ENCODE measurements around the gene UBE2I.

Gene UBE2I

DNA sequence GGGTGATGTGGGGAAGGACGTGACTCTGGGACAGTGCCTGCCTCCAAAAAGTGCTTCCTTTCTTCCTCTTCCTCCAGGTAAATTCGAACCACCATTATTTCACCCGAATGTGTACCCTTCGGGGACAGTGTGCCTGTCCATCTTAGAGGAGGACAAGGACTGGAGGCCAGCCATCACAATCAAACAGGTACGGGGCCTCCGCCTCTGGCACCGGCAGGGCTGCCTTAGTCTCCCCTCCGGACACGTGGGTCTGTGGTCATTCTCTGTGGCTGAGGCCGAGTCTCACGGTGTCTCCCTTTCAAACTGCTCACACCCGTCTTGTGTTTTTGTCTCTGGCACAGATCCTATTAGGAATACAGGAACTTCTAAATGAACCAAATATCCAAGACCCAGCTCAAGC lies 10.7 kb downstream of the UBE2I start:
- Histone ChIP-seq H3K4me1 (ENCODE audit: insufficient read depth, low read length, poor library complexity, severe bottlenecking) (no peaks in the 10 kb centered on the region), H3K27me3 (ENCODE audit: insufficient read depth, low read length, poor library complexity, severe bottlenecking) (no peaks in the 10 kb centered on the region), H4K20me1 (ENCODE audit: insufficient read depth, low read length, poor library complexity, severe bottlenecking) (peaks cover 10% of the 10 kb centered on the region), H2AFZ (ENCODE audit: low read length) (no peak overlapping the region), H3K4me3 (ENCODE audit: low read length, poor library complexity, severe bottlenecking) (no peak overlapping the region), H3K36me3 (ENCODE audit: insufficient read depth, low read length) (peaks cover 45% of the 10 kb centered on the region; the same call in 1 of the 2 replicates), H3K79me2 (ENCODE audit: insufficient read depth, low read length) (peaks cover 2% of the 10 kb centered on the region; the same call in 1 of the 2 replicates), H3K9me3 (ENCODE audit: insufficient read depth, low read depth, low read length) (no peaks in the 10 kb centered on the region), H3K4me2 (ENCODE audit: low read depth, low read length, poor library complexity, severe bottlenecking) (no peak overlapping the region), H3K9ac (ENCODE audit: low read depth, low read length, poor library complexity, severe bottlenecking) (no peak overlapping the region), H3F3A (ENCODE audit: low read depth) (no peaks in the 10 kb centered on the region), H3K9me2 (replicated peaks; ENCODE audit: low read depth, low read length) (no peaks in the 10 kb centered on the region)
- no peak for TF ChIP-seq EZH2phosphoT487 (IDR thresholded peaks at IDR 0.05; ENCODE audit: borderline replicate concordance)
- no peak for TF ChIP-seq CTCF (conservative IDR thresholded peaks at IDR 0.05; ENCODE audit: low read length)

DNA sequence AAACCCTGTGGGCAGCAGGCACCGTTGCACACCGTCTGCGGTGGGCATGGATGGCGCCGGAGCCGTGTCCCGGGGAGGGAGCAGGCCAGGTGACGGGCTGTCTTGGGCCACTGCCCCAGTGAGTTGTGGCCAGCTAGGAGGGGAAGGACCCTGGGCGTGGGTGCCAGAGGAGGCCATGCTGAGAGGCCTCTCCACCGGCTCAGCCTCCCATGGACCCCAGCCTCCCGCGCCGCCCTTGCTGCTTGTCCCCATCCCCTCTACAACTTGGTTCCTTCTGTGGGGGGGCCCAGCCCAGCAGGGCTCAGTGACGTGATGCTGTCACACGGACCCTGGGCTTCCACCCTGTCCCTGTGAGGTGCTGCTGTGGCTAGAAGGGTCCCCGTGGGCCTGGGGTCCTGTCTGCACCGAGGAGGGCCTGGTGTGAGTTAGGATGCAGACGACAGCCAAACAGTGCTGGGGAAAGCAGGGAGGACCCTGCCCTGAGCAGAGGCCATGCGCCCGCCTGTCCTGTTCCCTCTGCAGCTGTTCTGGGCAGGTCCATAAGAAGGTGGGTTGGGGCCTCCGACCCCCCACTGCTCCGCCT lies 11.3 kb downstream of the UBE2I start:
- H3K4me1 ChIP-seq (ENCODE audit: insufficient read depth, low read length, poor library complexity, severe bottlenecking) = no peaks in the 10 kb centered on the region
- H3K4me3 ChIP-seq (ENCODE audit: low read length, poor library complexity, severe bottlenecking) = no peak overlapping the region
- TF ChIP-seq EZH2phosphoT487 (IDR thresholded peaks at IDR 0.05; ENCODE audit: borderline replicate concordance) = no peak
- TF ChIP-seq CTCF (conservative IDR thresholded peaks at IDR 0.05; ENCODE audit: low read length) = no peak
- peaks cover 4% of the 10 kb centered on the region for H4K20me1 ChIP-seq (ENCODE audit: insufficient read depth, low read length, poor library complexity, severe bottlenecking)
- H3K27me3 ChIP-seq (ENCODE audit: insufficient read depth, low read length, poor library complexity, severe bottlenecking) = no peaks in the 10 kb centered on the region
- H3K9me3 ChIP-seq (ENCODE audit: insufficient read depth, low read depth, low read length) = no peaks in the 10 kb centered on the region
- H3K9me2 ChIP-seq (replicated peaks; ENCODE audit: low read depth, low read length) = no peaks in the 10 kb centered on the region
- no peak overlapping the region for H3K4me2 ChIP-seq (ENCODE audit: low read depth, low read length, poor library complexity, severe bottlenecking)
- H3K79me2 ChIP-seq (ENCODE audit: insufficient read depth, low read length) = no peaks in the 10 kb centered on the region
- H2AFZ ChIP-seq (ENCODE audit: low read length) = no peak overlapping the region
- H3F3A ChIP-seq (ENCODE audit: low read depth) = no peaks in the 10 kb centered on the region
- peaks cover 39% of the 10 kb centered on the region; the same call in 1 of the 2 replicates for H3K36me3 ChIP-seq (ENCODE audit: insufficient read depth, low read length)
- H3K9ac ChIP-seq (ENCODE audit: low read depth, low read length, poor library complexity, severe bottlenecking) = no peak overlapping the region

DNA sequence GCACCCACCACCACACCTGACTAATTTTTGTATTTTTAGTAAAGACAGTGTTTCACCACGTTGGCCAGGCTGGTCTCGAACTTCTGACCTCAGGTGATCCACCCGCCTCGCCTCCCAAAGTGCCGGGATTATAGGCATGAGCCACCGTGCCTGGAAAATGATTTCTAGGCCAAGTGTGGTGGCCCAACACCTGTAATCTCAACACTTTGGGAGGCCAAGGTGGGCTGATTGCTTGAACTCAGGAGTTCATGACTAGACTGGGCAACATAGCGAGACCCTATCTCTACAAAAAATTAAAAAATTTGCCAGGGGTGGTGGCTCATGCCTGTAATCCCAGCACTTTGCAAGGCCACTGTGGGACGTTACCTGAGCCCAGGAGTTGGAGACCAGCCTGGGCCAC lies 13.0 kb downstream of the UBE2I start:
- H3K27me3 ChIP-seq (ENCODE audit: insufficient read depth, low read length, poor library complexity, severe bottlenecking) = no peaks in the 10 kb centered on the region
- H3K9me3 ChIP-seq (ENCODE audit: insufficient read depth, low read depth, low read length) = no peaks in the 10 kb centered on the region
- H3K9ac ChIP-seq (ENCODE audit: low read depth, low read length, poor library complexity, severe bottlenecking) = no peak overlapping the region
- no peaks in the 10 kb centered on the region for H3K4me1 ChIP-seq (ENCODE audit: insufficient read depth, low read length, poor library complexity, severe bottlenecking)
- H3K36me3 ChIP-seq (ENCODE audit: insufficient read depth, low read length) = peaks cover 23% of the 10 kb centered on the region; the same call in 1 of the 2 replicates
- H3K4me2 ChIP-seq (ENCODE audit: low read depth, low read length, poor library complexity, severe bottlenecking) = no peak overlapping the region
- H4K20me1 ChIP-seq (ENCODE audit: insufficient read depth, low read length, poor library complexity, severe bottlenecking) = no peaks in the 10 kb centered on the region
- no peaks in the 10 kb centered on the region for H3K79me2 ChIP-seq (ENCODE audit: insufficient read depth, low read length)
- H3K9me2 ChIP-seq (replicated peaks; ENCODE audit: low read depth, low read length) = no peaks in the 10 kb centered on the region
- H3K4me3 ChIP-seq (ENCODE audit: low read length, poor library complexity, severe bottlenecking) = no peak overlapping the region
- H3F3A ChIP-seq (ENCODE audit: low read depth) = no peaks in the 10 kb centered on the region
- no peak for TF ChIP-seq EZH2phosphoT487 (IDR thresholded peaks at IDR 0.05; ENCODE audit: borderline replicate concordance)
- no peak for TF ChIP-seq CTCF (conservative IDR thresholded peaks at IDR 0.05; ENCODE audit: low read length)
- H2AFZ ChIP-seq (ENCODE audit: low read length) = no peak overlapping the region
